ENCODE data around the gene XYLB.
"Not testable (repeated sequence)": the region's sequence is repeated elsewhere in the genome, so short reads cannot be mapped to it uniquely, and the experiment has no call there.

DNA sequence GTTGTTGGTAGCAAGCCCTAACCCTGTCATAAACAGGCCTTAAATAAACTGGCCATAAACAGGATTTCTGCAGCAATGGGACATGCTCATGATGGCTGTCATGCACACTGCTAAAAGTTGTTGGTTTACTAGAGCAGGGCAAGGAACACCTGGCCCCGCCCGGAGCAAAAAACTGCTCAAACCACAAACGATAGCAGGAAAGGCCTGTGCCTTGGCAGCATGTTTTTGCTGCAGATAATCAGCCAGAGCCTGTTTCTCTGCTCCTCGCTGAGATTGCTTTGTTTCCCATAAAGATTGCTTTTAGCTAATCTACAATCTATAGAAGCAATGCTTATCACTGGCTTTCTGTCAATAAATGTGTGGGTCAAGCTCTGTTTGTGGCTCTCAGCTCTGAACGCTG lies 74.2 kb downstream of the XYLB start:
- TF ChIP-seq, protein P1, sequence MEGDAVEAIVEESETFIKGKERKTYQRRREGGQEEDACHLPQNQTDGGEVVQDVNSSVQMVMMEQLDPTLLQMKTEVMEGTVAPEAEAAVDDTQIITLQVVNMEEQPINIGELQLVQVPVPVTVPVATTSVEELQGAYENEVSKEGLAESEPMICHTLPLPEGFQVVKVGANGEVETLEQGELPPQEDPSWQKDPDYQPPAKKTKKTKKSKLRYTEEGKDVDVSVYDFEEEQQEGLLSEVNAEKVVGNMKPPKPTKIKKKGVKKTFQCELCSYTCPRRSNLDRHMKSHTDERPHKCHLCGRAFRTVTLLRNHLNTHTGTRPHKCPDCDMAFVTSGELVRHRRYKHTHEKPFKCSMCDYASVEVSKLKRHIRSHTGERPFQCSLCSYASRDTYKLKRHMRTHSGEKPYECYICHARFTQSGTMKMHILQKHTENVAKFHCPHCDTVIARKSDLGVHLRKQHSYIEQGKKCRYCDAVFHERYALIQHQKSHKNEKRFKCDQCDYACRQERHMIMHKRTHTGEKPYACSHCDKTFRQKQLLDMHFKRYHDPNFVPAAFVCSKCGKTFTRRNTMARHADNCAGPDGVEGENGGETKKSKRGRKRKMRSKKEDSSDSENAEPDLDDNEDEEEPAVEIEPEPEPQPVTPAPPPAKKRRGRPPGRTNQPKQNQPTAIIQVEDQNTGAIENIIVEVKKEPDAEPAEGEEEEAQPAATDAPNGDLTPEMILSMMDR (IDR thresholded peaks at IDR 0.05) = not testable (repeated sequence)
- TF ChIP-seq POLR2A (IDR thresholded peaks at IDR 0.05) = not testable (repeated sequence)

Measured in ovary (tissue), 3 donors.